AG09309 (cell line): ENCODE measurements around the gene CTIF.

Experiments used
- DNase-seq: peaks from one replicate; pipeline ENCODE4 v3.0.0-alpha.2; 2010; ENCODE audit warnings: low read depth
- H3K4me3 ChIP-seq: 2 replicates; pipeline ENCODE4 v1.5.1; 2011; ENCODE audit warnings: mild to moderate bottlenecking, low read depth, low read length, moderate library complexity; ENCODE audit not compliant: control insufficient read depth
- CTCF ChIP-seq: IDR thresholded peaks from 2 replicates; pipeline ENCODE4 v1.5.1; 2011; ENCODE audit warnings: mild to moderate bottlenecking, low read depth, low read length, inconsistent platforms; ENCODE audit not compliant: insufficient read depth, control insufficient read depth; ENCODE audit errors: missing control alignments

Gene CTIF

GRCh38 chr18:48875942-48876511 lies 337.2 kb downstream of the CTIF start:
- TF ChIP-seq CTCF, result no peak
- no peak overlapping the region for H3K4me3 ChIP-seq
- DNase-seq, result no peak

GRCh38 chr18:48876590-48876989 lies 337.8 kb downstream of the CTIF start:
- no peak overlapping the region for H3K4me3 ChIP-seq
- no peak for TF ChIP-seq CTCF
- DNase-seq, result no peak

GRCh38 chr18:48877941-48878340 lies 339.1 kb downstream of the CTIF start:
- no peak for DNase-seq
- no peak overlapping the region for H3K4me3 ChIP-seq
- no peak for TF ChIP-seq CTCF

- no peak overlapping the region for H3K4me3 ChIP-seq
- DNase-seq, result no peak
- TF ChIP-seq CTCF, result no peak
Observed at GRCh38 chr18:48878471-48878870, 339.6 kb downstream of the CTIF start.

- no peak for DNase-seq
- no peak overlapping the region for H3K4me3 ChIP-seq
- no peak for TF ChIP-seq CTCF
Observed at GRCh38 chr18:48879008-48879431, 340.2 kb downstream of the CTIF start.

GRCh38 chr18:48880931-48881330 lies 342.1 kb downstream of the CTIF start:
- TF ChIP-seq CTCF, result no peak
- DNase-seq, result no peak

GRCh38 chr18:48882379-48882778 lies 343.5 kb downstream of the CTIF start:
- DNase-seq, result no peak
- TF ChIP-seq CTCF, result no peak
- H3K4me3 ChIP-seq, result no peak overlapping the region

More at GRCh38 chr18:48880931-48881330, 342.1 kb downstream of the CTIF start:
- no peak overlapping the region for H3K4me3 ChIP-seq
